Ishikawa (cell line): ENCODE measurements around the gene ABCG5.

Experiments
- EGR1 ChIP-seq: IDR thresholded peaks from 2 replicates; pipeline ENCODE4 v1.6.1; 2012
- FOXM1 ChIP-seq: IDR thresholded peaks from 2 replicates; pipeline ENCODE4 v1.6.1; 2012; ENCODE audit warnings: low read depth, borderline replicate concordance
- NFIC ChIP-seq: IDR thresholded peaks from 2 replicates; pipeline ENCODE4 v1.6.1; 2012
- REST ChIP-seq: IDR thresholded peaks from 2 replicates; pipeline ENCODE4 v1.6.1; 2012; ENCODE audit warnings: low read depth, mild to moderate bottlenecking
- TCF12 ChIP-seq: IDR thresholded peaks from 2 replicates; pipeline ENCODE4 v1.6.1; 2012; ENCODE audit warnings: low read depth
- TF ChIP-seq, protein P1 (sequence below): IDR thresholded peaks from 2 replicates; pipeline ENCODE4 v1.6.1; 2012

GRCh38 chr2:43814711-43815110 is 23.9 kb downstream of the ABCG5 start:
- TF ChIP-seq NFIC: no peak
- TF ChIP-seq EGR1: no peak
- TF ChIP-seq, protein P1, sequence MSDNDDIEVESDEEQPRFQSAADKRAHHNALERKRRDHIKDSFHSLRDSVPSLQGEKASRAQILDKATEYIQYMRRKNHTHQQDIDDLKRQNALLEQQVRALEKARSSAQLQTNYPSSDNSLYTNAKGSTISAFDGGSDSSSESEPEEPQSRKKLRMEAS: no peak
- TF ChIP-seq TCF12: no peak
- TF ChIP-seq FOXM1: no peak
- TF ChIP-seq REST: no peak
